CD14-positive monocyte (primary cell): ENCODE data around the gene EGLN3. TPM values are rescaled to one million over a fixed set of nuclear protein-coding genes. Genes with fewer than 3 reads are reported as not detected.

Experiments
- DNase-seq, 3 donors: peaks; one replicate each; pipeline ENCODE4 v3.0.0-alpha.2; 2011 to 2022
- H2AFZ ChIP-seq: 2 replicates; pipeline ENCODE4 v1.6.0; 2012; ENCODE audit warnings: mild to moderate bottlenecking, low read depth, low read length, inconsistent platforms; ENCODE audit not compliant: insufficient read depth, poor library complexity, severe bottlenecking
- H3K27ac ChIP-seq, 2 donors: 1 replicate in 1 of 2; 2 replicates in 1 of 2; pipeline ENCODE4 v1.5.1; 2012 to 2013; ENCODE audit warnings: low read length in 2 of 2, control low read depth in 1 of 2, inconsistent platforms in 1 of 2, low read depth in 1 of 2, mild to moderate bottlenecking in 1 of 2
- H3K27me3 ChIP-seq, 2 donors: one replicate each; pipeline versions ENCODE4 v1.6.0 to v1.6.1; 2011 to 2013; ENCODE audit warnings: low read length in 2 of 2; ENCODE audit not compliant: control insufficient read depth in 2 of 2, insufficient read depth in 2 of 2
- H3K36me3 ChIP-seq, 2 donors: replicated peaks in 1 of 2; 1 replicate in 1 of 2; 2 replicates in 1 of 2; pipeline versions ENCODE4 v1.5.1 to v1.6.1; 2012 to 2013; ENCODE audit warnings: low read length in 2 of 2, control low read depth in 1 of 2, inconsistent platforms in 1 of 2, mild to moderate bottlenecking in 1 of 2; ENCODE audit not compliant: insufficient read depth in 2 of 2, control insufficient read depth in 1 of 2
- H3K4me1 ChIP-seq, 2 donors: 1 replicate in 1 of 2; 2 replicates in 1 of 2; pipeline versions ENCODE4 v1.5.1 to v1.6.1; 2012 to 2013; ENCODE audit warnings: low read length in 2 of 2, control low read depth in 1 of 2, inconsistent platforms in 1 of 2, mild to moderate bottlenecking in 1 of 2, moderate library complexity in 1 of 2; ENCODE audit not compliant: insufficient read depth in 2 of 2, control insufficient read depth in 1 of 2
- H3K4me2 ChIP-seq: replicated peaks from 2 replicates; pipeline ENCODE3; 2012; ENCODE audit warnings: low read length, moderate library complexity, mild to moderate bottlenecking; ENCODE audit not compliant: poor library complexity, severe bottlenecking; ENCODE audit errors: extremely low read depth
- H3K4me3 ChIP-seq, 3 experiments: fragments of 200-600 bp in 1 of 3; sonication (generic) in 1 of 3; replicated peaks in 1 of 3; 1 replicate in 2 of 3; 2 replicates in 1 of 3; pipeline ENCODE4 v1.5.1; 2011 to 2013; ENCODE audit warnings: low read length in 3 of 3, mild to moderate bottlenecking in 3 of 3, control low read depth in 2 of 3, low read depth in 2 of 3, inconsistent platforms in 1 of 3, moderate library complexity in 1 of 3
- H3K79me2 ChIP-seq: 2 replicates; pipeline ENCODE4 v1.6.0; 2012; ENCODE audit warnings: mild to moderate bottlenecking, control low read depth, inconsistent platforms, low read length, moderate library complexity; ENCODE audit not compliant: insufficient read depth
- H3K9ac ChIP-seq: 2 replicates; pipeline ENCODE4 v1.6.0; 2017; ENCODE audit warnings: low read length, mild to moderate bottlenecking; ENCODE audit not compliant: insufficient read depth, poor library complexity, severe bottlenecking
- H3K9me3 ChIP-seq, 2 donors: replicated peaks in 1 of 2; 1 replicate in 1 of 2; 2 replicates in 1 of 2; pipeline versions ENCODE4 v1.5.1 to v1.6.1; 2012 to 2013; ENCODE audit warnings: low read length in 2 of 2, control low read depth in 1 of 2; ENCODE audit not compliant: control insufficient read depth in 1 of 2, insufficient read depth in 1 of 2
- H4K20me1 ChIP-seq: 2 replicates; pipeline ENCODE4 v1.6.0; 2012; ENCODE audit warnings: mild to moderate bottlenecking, low read length, control low read depth, moderate library complexity; ENCODE audit not compliant: insufficient read depth
- H3K27ac Mint-ChIP-seq, 7 donors: one replicate each; pipeline ENCODE4 v1.8.0; 2020; ENCODE audit warnings: mild to moderate bottlenecking in 7 of 7, mixed read lengths in 7 of 7, moderate library complexity in 6 of 7, inconsistent platforms in 2 of 7
- H3K27me3 Mint-ChIP-seq, 3 donors: one replicate each; pipeline ENCODE4 v1.8.0; 2021 to 2022; ENCODE audit warnings: low read depth in 3 of 3, mild to moderate bottlenecking in 3 of 3, mixed read lengths in 3 of 3, moderate library complexity in 3 of 3, inconsistent platforms in 1 of 3
- H3K36me3 Mint-ChIP-seq, 2 donors: one replicate each; pipeline ENCODE4 v1.8.0; 2020; ENCODE audit warnings: mixed read lengths in 2 of 2, inconsistent platforms in 1 of 2, mild to moderate bottlenecking in 1 of 2
- H3K4me1 Mint-ChIP-seq: one replicate; pipeline ENCODE4 v1.8.0; 2020; ENCODE audit warnings: mild to moderate bottlenecking, mixed read lengths
- H3K4me3 Mint-ChIP-seq, 2 donors: one replicate each; pipeline ENCODE4 v1.8.0; 2020; ENCODE audit warnings: mild to moderate bottlenecking in 2 of 2, mixed read lengths in 2 of 2, moderate library complexity in 1 of 2
- H3K9me3 Mint-ChIP-seq, 7 donors: one replicate each; pipeline ENCODE4 v1.8.0; 2020 to 2022; ENCODE audit warnings: mixed read lengths in 7 of 7, mild to moderate bottlenecking in 6 of 7, moderate library complexity in 6 of 7, inconsistent platforms in 2 of 7
- CTCF ChIP-seq: fragments of 200-600 bp; IDR thresholded peaks from one replicate; pipeline ENCODE4 v1.8.0; 2022; ENCODE audit warnings: antibody characterized with exemption, mild to moderate bottlenecking
- WGBS: methylation state at CpG from one replicate; pipeline ENCODE4 v1.1.5; 2013; ENCODE audit warnings: missing lambda C conversion rate; ENCODE audit not compliant: insufficient coverage; 5-methylcytosine and 5-hydroxymethylcytosine counted together
- intact Hi-C, 2 donors: fragments of 100-400 bp; cut with micrococcal nuclease; formaldehyde crosslinking; loops; one replicate each; pipeline versions ENCODE4 v1.15.0 to v1.15.1; 2023
- polyA plus RNA-seq, 3 donors: library from polyadenylated mRNA; depleted of rRNA in 1 of 3; unstranded in 2 of 3; stranded (reverse) in 1 of 3; fragments of 300-500 nt in 2 of 3; fragments of >200 nt in 1 of 3; fragmentation: Illumina TruSeq in 2 of 3; gene quantifications; 1 replicate in 2 of 3; 2 replicates in 1 of 3; pipeline ENCODE4 v1.2.3, GENCODE V29; 2012 to 2021

The EGLN3 gene
- polyA plus RNA-seq, 3 donors, result 0.03 to 0.06 TPM; not detected in 1

GRCh38 chr14:33999771-34000291, 49.0 kb upstream of the EGLN3 start:
- intact Hi-C loops, result no loop called here
- no peak for DNase-seq
- no peak for TF ChIP-seq CTCF
- Histone ChIP-seq H3K4me1 (no peaks in the 10 kb centered on the region), H4K20me1 (no peaks in the 10 kb centered on the region), H3K27me3 (no peaks in the 10 kb centered on the region), H3K9ac (no peak overlapping the region), H3K9me3 (no peaks in the 10 kb centered on the region), H3K79me2 (no peaks in the 10 kb centered on the region), H2AFZ (no peak overlapping the region), H3K4me2 (no peak overlapping the region), H3K27ac (no peak overlapping the region), H3K4me3 (no peak overlapping the region), H3K36me3 (no peaks in the 10 kb centered on the region)
- no peak overlapping the region for H3K27ac Mint-ChIP-seq
- no peaks in the 10 kb centered on the region for H3K4me1 Mint-ChIP-seq
- peaks cover 0 to 5% (median 0%) of the 10 kb centered on the region in 7 donors for H3K9me3 Mint-ChIP-seq
- no peak overlapping the region for H3K4me3 Mint-ChIP-seq
- H3K36me3 Mint-ChIP-seq, result no peaks in the 10 kb centered on the region
- no CpG with 5 or more reads among the region's 3 CpGs for WGBS
- H3K27me3 Mint-ChIP-seq, result peaks cover 0 to 4% (median 0%) of the 10 kb centered on the region in 3 donors

- no peak overlapping the region for H3K9ac ChIP-seq
- no peaks in the 10 kb centered on the region for H3K36me3 Mint-ChIP-seq
- 100% methylated on average over 1 of the region's 2 CpGs for WGBS
- no peaks in the 10 kb centered on the region for H3K9me3 Mint-ChIP-seq
- no peaks in the 10 kb centered on the region for H3K79me2 ChIP-seq
- H3K27me3 Mint-ChIP-seq, result peaks cover 0 to 4% (median 0%) of the 10 kb centered on the region in 3 donors
- H3K27ac Mint-ChIP-seq, result no peak overlapping the region
- no peak overlapping the region for H3K27ac ChIP-seq
- no peak overlapping the region for H2AFZ ChIP-seq
- H3K4me3 Mint-ChIP-seq, result no peak overlapping the region
- no peak overlapping the region for H3K4me2 ChIP-seq
- no peak for DNase-seq
- H3K36me3 ChIP-seq, result no peaks in the 10 kb centered on the region
- no peaks in the 10 kb centered on the region for H3K27me3 ChIP-seq
- TF ChIP-seq CTCF, result no peak
- no peak overlapping the region for H3K4me3 ChIP-seq
- intact Hi-C loops, result no loop called here
- H4K20me1 ChIP-seq, result no peaks in the 10 kb centered on the region
- no peaks in the 10 kb centered on the region for H3K4me1 Mint-ChIP-seq
- H3K9me3 ChIP-seq, result no peaks in the 10 kb centered on the region
- no peaks in the 10 kb centered on the region for H3K4me1 ChIP-seq
Measured at GRCh38 chr14:33997611-33998010, 46.7 kb upstream of the EGLN3 start.
